Measurements from ENCODE around the gene ZNF534.
"Not testable (repeated sequence)": the region's sequence is repeated elsewhere in the genome, so short reads cannot be mapped to it uniquely, and the experiment has no call there.

The ZNF534 gene

DNA sequence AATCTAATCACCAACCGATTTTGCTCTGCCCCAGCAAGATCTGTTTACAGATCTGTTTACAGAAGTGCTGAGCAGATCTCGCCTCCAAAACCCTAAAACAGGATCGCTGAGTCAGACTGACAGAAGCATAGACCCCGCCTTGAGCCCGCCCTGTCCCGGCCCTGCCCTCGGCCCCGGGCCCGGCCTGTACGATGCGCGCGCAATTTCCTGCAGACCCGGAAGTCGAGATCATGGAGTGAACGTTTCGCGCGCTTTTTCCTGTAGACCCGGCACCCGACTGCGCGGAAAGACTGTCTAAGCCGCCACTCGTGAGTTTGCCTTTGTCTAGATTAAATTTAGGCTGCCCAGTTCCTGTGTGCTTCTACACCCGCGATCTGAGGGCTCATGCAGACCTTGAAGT is at the start of gene ZNF534:
Gene ZNF534 (plus strand): TSS at position 212 of the 400 bp plus-strand sequence. CDS start 2,327 bp downstream, outside the sequence.
- no peak for DNase-seq

DNA sequence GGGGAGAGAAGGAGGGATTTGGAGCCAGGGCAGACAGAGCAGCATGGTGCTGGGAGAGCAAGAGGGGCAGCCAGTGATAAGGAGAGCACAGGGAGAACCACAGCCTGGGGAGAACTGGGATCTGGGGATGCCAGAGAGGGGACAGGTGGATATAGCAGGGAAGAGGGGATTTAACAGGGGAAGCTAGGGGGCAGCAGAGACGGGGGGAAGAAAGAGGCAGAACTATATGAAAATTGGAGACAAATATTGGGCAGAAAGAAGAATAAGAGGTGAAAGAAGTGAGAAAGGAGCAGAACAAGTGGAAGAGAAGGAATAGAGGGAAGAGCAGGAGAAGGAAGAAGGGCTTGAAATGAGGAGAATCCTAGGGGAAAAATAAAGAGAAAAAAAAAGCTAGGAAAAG is 37.8 kb upstream of the ZNF534 start:
- DNase-seq: no peak

DNA sequence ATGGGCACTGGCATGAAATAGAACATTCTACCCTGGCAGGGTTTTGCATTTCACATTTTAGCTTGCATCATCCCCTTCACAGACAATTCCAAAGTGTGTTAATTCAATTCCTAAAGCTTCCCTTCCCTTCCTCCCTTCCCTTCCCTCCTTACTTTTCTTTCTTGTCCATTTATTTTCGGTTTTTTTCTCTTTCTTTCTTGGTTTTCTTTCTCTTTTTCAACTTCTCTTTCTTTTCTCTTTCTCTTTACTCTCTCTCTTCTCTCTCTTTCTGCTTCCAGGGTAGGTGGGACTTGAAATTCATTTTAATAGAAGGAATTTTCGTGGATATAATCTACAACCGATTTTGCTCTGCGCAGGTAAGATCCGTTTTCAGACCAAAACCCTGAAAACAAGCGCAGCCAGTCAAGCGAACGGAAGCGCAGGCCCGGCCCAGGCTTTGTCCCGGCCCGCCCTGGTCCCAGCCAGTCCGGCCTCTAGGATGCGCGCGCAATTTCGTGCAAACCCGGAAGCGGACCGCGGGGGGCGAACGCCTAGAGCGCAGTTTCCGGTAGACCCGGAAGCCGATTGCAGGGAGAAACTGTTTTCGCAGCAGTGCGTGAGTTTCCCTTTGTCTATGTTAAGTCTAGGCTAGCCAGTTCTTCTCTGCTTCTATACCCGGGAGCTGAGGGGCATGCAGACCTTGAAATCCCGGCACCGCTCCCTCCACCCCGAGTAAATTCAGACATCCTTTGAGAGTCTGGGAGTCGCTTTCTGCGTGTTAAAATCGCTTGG is 31.5 kb upstream of the ZNF534 start, which contains the start of gene ZNF528:
Gene ZNF528 (plus strand): TSS at position 540 of the 771 bp plus-strand sequence. CDS start 4,165 bp downstream, outside the sequence.
- DNase-seq: peak; percentile 91 to 96

DNA sequence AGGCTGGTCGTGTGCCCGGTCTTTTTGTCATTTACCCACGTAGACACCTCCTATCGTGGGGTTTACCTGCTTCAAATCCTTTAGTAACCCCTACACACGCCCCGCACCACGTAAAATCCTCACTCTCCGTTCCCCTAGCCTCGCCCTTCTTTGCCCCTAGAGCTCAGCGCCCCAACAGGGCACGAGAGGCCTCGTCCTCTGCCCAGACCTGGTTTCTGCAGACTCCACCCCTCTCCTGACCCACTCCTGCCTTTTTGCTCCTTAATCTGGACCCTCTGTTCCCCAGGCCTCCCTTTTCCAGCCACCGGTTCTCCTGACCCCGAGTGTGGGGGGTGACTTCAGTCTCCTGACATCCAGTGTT is 30.9 kb upstream of the ZNF534 start:
- peak; percentile 1 to 11 for DNase-seq

DNA sequence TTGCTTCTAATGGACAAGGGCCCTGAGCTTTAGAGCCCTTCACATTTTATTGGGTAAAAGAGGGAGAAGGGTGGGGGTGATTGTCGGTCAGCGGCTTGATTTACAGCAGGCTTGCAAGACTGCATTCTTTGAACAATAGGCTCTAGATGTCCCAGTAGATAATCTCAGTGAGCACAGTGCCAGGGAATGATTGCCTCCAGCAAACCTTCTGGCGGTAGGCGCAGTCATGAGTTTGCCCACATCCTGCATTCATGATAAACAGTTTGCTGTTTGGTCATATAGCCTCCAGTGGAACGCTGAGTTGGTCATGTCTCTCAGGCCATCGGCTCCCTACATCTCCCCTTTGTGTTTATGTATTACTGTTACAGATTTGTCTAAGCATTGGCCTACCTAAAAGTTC is 18.7 kb upstream of the ZNF534 start:
- no peak for DNase-seq

DNA sequence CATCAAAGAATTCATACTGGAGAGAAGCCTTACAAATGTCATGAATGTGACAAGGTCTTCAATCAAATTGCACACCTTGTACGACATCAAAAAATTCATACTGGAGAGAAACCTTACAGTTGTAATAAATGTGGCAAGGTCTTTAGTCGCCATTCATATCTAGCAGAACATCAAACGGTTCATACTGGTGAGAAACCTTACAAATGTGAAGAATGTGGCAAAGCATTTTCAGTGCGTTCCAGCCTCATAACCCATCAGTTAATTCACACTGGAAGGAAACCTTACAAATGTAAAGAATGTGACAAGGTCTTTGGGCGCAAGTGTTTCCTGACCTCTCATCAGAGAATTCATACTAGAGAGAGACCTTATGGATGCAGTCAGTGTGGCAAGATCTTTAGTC is 13.2 kb upstream of the ZNF534 start:
- DNase-seq: no peak

DNA sequence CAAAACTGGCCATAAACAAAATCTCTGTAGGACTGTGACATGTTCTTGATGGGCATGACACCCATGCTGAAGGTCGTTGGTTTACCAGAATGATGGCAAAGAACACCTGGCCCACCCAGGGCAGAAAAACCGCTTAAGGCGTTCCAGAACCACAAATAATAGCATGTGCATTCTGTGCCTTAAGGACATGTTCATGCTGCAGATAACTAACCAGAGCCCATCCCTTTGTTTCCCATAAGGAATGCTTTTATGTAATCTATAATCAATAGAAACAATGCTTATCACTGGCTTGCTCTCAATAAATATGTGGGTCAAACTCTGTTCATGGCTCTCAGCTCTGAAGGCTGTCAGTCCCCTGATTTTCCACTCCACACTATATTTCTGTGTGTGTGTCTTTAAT is 13.2 kb downstream of the ZNF534 start:
- no peak for DNase-seq

DNA sequence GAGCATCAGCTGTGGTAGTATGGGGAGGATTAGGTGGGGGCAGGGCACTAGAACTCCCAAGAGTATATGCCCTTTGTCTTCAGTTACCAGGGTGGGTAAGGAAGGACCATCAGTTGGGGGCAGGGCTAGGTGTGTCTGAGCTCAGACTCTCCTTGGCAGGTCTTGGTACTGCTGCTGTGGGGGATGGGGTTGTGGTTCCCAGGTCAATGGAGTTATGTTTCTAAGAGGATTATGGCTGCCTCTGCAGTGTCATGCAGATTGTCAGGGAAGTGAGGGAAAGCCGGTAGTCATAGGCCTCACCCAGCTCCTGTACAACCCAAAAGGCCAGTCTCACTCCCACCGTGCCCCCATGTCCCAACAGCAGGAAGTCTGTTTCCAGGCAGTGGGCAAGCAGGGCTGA is 15.6 kb downstream of the ZNF534 start:
- DNase-seq: no peak

DNA sequence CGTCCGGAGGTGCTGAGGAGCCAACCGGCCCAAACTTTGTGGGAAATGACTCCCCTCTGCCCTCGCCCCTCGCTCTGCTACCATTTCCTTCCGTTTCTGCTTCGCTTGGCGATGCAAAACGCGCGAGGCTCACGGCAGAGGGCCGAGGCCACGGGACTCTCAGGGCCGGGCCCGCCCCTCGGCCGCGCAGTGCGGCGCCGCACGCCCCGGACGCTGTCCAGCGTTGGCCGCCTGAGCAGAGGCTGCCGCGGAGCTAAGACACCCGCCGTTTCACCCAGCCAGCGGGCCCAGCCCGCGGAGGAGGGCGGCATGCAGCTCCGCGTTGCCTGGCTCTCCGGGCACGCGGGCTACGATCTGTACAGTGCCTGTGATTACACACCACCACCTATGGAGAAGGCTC is 22.3 kb downstream of the ZNF534 start:
- DNase-seq: no peak

DNA sequence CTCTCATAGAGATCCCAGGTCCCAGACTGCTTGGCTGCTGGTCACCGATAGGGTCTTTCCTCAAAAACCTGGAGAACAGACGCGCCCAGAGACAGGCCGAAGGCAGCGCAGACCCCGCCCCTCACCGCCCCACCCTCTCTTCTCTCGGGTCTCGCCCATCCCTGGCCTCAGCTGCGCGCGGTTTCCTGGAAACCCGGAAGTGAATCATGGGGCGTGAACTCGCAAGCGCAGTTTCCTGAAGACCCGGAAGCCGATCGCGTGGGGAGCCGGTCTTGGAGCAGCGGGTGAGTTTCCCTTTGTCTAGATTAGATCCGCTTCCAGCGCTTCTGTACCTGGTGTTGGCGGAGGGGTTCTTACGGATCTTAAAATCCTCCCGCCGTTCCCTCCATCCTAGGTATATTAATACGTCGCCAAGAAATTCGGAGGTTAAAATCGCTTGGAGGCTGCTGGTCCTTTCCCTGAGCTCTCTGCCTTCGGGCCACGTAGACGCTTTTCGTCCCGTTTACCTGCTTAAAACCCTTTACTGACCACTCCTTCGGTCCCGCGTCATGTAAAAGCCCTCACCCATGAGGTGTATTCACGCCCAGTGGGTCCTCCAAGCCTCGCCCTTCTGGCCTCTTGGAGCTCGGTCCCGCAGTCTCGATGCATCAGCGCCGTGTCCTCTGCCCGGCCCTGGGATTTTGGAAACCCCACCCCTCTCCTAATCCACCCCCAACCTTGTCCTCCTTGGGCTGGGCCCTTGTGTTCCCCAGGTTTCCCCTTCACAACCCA is 24.6 kb downstream of the ZNF534 start, which contains the start of gene ZNF578:
Gene ZNF578 (plus strand): TSS at position 230 of the 771 bp plus-strand sequence. CDS start 48,293 bp downstream, outside the sequence.
- peak; percentile 29 to 43 for DNase-seq

DNA sequence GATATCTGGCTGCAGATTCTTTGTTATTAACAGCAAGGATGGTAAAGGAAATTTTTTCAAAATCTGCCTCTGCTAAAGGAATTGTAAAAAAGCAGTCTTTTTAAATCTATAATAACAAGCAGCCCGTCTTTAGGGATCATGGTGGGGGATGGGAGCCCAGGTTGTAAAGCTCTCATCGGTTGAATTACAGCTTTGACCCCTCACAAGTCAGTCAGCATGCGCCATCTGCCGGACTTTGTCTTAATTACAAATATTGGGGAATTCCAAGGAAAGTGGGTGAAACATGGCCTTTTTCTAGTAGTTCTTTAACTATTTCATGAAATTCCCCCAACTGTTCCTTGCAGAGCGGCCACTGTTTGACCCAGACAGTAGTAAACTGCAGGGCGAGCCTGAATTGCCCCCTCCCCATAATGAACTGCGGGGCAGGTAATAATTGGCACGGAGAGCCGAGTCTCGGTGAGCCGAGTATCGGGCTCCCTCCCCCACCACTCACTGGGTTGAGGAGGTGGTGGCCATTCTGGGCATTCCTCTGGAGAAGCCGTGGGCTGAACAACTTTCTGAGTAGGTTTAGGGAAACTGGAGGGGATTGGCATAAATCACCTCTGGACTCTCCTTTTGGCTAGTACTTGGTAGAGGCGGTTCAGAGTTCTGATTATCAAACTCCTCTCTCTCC is 36.0 kb downstream of the ZNF534 start:
- DNase-seq: no peak

DNA sequence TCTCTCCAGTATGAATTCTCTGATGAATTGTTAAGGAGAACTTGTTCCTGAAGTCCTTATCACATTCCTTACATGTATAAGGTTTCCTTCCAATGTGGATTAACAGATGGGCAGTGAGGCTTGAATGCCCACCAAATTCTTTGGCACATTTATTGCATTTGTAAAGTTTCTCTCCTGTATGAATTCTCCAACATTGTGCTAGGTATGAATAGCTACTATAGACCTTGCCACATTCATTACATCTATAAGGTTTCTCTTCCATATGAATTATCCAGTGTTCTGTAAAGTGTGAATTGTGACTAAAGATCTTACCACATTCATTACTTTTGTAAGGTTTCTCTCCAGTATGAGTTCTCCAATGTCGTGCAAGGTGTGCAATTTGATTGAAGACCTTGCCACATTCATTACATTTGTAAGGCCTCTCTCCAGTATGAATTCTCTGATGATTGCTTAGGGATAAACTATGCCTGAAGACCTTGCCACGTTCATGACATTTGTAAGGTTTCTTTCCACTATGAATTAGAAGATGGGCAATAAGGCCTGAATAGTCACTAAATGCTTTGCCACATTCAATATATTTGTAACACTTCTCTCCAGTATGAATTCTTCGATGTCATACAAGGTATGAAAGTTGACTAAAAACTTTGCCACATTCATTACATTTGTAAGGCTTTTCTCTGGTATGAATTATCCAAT is 44.9 kb downstream of the ZNF534 start:
- no peak for DNase-seq

DNA sequence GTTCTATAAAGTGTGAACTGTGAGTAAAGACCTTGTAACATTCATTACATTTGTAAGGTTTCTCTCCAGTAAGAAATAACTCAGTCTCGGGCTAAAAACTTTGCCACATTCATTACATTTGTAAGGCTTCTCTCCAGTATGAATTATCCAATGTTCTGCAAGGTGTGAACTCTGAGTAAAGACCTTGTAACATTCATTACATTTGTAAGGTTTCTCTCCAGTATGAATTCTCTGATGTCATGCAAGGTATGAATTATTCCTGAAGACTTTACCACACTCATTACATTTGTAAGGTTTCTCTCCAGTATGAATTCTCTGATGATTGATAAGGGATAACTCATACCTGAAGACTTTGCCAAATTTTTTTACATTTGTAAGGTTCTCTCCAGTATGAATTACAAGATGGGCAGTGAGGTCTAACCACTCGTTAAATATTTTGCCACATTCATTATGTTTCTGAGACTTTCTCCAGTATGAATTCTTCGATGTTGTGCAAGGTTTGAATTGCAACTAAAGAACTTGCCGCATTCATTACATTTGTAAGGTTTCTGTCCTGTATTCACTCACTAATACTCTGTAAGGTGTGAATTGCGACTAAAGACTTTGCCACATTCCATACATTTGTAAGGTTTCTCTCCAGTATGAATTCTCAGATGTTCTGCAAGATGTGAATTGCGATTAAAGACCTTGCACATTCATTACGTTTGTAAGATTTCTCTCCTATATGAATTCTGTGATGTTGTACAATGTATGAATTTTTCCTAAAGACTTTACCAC is 45.6 kb downstream of the ZNF534 start:
- no peak for DNase-seq

DNA sequence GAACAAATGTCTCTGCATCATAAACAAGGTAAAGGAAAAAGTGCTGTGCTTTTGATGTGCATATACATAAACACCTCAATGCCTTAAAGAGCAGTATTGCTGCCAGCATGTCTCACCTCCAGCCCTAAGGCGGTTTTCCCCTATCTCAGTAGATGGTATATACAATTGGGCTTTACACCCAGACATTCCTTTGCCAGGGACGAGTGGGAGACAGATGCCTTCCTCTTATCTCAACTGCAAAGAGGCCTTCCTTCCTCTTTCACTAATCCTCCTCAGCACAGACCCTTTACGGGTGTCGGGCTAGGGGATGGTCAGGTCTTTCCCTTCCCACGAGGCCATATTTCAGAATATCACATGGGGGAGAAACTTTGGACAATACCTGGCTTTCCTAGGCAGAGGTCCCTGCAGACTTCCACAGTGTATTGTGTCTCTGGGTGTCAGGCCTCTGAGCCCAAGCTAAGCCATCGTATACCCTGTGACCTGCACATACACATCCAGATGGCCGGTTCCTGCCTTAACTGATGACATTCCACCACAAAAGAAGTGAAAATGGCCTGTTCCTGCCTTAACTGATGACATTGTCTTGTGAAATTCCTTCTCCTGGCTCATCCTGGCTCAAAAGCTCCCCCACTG is 55.3 kb downstream of the ZNF534 start:
- not testable (repeated sequence) for DNase-seq

DNA sequence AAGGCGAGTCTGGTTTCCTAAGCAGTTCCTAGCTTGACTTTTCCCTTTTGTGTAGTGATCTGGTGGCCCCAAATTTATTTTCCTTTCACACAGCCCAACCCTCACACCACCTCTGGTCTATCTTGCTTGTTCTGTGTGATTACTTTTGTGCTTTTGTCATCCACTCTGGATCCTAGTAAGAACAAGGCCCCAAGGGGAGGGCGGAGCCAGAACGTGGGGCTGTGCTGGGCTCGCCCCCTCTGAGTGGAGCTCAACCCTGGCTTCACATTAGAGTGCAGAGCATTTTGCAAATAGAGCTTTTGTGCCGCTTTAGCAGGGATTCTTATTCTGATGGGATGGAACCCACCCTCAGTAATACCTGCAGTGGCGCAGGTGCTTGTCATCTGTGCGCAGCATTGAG is 56.1 kb downstream of the ZNF534 start:
- DNase-seq: not testable (repeated sequence)

DNA sequence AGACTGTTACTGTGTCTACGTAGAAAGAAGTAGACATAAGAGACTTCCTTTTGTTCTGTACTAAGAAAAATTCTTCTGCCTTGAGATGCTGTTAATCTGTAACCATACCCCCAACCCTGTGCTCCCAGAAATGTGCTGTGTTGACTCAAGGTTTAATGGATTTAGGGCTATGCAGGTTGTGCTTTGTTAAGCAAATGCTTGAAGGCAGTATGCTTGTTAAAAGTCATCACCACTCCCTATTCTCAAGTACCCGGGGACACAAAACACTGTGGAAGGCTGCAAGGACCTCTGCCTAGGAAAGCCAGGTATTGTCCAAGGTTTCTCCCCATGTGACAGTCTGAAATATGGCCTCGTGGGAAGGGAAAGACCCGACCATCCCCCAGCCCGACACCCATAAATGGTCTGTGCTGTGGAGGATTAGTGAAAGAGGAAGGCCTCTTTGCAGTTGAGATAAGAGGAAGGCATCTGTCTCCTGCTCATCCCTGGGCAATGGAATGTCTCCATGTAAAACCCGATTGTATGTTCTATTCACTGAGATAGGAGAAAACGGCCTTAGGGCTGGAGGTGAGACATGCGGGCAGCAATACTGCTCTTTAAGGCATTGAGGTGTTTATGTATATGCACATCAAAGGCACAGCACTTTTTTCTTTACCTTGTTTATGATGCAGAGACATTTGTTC is 56.8 kb downstream of the ZNF534 start:
- DNase-seq: not testable (repeated sequence)

DNA sequence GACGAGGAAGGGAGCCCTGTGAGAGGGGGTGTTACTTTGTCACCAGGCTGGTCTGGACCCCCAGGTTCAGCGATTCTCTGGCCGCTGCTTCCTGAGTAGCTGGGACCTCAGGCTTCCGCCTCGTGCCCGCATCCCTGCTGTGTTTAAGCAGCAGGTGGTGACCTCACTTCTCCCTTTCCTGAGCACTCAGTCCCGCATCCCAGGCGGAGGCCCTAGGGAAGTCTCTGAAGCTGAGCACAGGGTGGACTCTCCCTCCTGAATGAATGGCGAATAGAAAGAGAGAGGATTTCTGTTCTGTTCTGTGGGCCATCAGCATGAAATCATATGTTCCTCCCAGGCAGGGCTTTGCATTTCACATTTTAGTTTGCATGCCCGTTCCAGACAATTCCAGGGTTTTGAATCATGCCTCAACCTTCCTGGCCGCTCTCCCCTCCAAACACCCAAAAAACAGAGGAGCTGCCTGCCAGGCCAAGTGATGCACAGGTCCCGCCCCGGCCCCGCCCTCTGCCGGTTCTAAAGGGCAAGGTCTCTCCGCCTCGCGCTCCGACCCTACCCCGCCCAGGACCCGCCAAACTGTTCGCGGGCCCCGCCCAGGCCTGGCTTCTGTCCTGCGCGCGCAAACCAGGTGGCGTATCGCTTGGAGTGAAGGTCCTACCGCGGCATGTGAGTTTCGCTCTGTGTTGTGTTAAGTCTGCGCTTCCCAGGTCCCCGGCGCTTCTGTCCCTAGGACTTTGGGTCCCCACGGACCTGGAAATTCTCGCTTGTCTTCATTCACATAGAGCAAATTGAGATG is 63.4 kb downstream of the ZNF534 start:
- DNase-seq: no peak

DNA sequence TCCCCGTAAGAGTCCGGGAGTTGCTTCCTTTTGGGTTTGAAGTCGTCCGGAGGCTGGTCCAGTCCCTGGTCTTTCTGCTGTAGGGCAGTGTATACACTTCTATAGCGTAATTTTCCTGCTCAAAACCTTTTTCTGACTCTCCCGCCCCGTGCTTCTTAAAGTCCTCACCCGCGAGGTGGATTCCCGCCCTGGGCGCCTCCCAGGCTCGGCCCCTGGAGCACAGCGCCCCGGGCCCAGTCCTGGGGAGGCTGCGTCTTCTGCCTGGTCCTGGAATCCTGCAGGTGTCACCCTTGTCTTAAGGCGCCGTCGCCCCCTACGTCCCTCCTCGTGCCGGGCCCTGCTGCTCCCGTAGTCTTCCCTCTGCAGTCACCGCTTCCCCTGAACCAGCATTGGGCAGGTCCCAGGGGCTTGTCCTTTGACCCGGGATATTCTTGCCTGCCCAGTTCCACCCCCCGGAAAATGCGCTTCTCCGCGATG is 64.1 kb downstream of the ZNF534 start:
- no peak for DNase-seq

DNA sequence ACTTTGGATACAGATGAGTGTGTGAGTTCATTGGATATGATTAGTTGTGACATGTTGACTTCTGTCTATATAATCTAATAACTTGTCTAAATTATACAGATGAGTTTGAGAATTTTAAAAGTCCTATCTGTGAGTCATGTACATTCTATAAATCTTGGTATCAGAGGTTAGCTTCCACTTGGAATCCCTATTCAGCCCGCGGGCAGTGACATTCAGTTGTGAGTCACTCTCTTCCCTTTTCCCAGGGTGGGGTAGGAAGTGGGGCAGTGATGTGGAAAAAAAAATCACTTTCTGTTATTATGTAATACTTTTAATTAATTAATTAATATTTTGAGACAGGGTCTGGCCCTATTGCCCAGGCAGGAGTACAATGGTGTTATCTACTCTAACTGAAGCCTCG is 65.6 kb downstream of the ZNF534 start:
- DNase-seq: no peak

DNA sequence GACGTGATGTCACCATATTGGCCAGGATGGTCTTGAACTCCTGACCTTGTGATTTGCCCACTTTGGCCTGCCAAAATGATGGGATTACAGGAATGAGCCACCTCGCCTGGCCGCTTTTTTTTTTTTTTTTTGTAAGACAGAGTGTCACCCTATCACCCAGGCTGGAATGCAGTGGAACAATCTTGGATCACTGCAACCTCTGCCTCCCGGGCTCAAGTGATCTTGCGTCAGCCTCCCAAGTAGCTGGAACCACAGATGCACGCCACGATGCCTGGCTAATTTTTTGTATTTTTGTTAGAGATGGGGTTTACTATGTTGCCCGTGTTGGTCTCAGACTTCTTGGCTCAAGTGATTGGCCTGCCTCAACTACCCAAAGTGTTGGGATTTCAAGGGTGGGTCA is 69.6 kb downstream of the ZNF534 start:
- DNase-seq: no peak

All from inflammatory macrophage treated with lipopolysaccharide for 1 hour (primary cell).